IPS DF 4.7 (cell line): ENCODE data around the gene PCSK5.

Experiments used
- DNase-seq: peaks from one replicate; pipeline ENCODE4 v3.0.0-alpha.2; 2013; ENCODE audit warnings: low spot score; ENCODE audit errors: extremely low read depth

Gene PCSK5

DNA sequence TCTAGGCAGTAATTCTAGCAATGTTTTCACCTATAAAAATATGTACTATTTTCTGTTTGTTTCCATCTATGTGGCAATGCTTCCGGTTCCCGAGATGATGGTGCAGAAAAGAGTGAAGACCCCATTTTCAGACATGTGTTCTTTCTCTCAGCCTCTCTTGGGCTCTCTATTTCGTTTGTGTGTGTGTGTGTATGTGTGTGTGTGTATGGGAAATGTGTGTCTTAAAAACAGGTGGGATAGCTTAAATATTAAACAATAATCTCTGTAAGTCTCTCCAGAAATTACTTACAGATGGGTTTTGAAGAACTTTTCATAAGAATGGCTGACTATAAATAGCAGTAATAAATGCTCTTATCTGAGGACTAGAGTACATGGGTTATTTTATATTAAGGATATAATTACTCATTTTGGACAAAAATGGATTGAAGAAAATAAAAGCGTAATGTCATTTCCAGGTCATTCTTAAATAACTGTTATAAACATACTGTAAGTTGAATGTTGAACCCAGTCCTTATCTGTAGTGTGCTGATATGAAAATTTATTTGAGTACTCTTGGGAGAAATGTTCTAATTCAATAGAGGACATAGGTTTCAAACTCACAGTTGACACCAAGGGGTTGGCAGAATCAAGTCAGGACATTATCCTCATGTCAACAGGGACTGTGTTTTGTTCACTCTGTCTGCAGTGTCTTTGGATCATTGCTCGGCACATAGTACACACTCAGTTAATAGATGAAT is 31.1 kb downstream of the PCSK5 start:
- DNase-seq, result no peak

DNA sequence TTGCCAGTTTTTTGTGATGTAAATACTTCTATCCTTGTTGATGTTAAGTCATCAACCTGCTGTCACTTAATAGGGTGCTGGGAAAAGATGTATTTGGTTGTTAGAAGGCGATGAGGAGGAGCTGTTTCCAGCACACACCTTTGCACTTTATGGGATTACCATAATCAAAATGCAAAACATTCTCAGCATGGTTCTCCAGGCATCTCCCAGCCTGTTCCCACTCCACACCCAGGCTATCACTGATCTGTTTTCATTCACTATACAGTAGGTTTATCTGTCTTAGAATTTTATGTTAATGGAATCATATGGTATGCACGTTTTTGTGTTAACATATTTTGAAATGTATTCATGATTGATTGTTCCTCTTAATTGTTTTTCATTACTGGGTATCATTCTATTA is 35.9 kb downstream of the PCSK5 start:
- no peak for DNase-seq

DNA sequence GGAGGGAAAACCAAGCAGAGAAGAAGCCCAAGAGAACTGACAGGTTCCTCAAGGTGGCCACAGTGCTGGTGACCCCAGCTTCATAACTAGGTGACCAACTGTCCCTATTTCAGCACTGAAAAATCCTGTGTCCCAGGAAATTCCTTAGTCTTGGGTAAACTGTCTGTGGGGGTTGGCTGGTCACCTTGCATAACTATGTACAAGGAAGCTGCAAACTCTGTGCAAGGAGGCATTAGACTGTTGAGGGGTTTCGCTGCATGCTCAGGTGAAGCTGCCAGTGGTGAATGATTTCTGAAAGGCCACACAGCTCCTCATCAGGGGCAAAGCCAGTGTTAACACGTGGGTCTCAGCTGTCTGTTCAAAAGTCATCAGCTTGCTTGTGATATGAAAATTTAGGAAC is 36.9 kb downstream of the PCSK5 start:
- DNase-seq, result no peak

DNA sequence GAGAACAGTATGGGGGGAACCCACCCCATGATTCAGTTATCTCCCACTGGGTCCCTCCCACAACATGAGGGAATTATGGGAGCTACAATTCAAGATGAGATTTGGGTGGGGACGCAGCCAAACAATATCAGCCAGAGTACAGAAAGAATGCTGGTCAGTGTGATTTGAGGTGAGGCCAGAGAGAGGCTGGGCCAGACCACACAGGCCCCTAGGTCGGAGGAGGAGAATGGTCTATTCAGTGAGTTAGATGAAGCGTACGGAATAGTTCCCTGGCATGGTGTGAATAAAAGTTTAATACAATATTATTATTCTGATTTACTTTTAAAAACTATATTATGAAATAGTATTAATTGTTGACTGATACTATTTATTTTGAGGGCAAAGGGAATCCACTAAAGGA is 39.7 kb downstream of the PCSK5 start:
- DNase-seq, result no peak

DNA sequence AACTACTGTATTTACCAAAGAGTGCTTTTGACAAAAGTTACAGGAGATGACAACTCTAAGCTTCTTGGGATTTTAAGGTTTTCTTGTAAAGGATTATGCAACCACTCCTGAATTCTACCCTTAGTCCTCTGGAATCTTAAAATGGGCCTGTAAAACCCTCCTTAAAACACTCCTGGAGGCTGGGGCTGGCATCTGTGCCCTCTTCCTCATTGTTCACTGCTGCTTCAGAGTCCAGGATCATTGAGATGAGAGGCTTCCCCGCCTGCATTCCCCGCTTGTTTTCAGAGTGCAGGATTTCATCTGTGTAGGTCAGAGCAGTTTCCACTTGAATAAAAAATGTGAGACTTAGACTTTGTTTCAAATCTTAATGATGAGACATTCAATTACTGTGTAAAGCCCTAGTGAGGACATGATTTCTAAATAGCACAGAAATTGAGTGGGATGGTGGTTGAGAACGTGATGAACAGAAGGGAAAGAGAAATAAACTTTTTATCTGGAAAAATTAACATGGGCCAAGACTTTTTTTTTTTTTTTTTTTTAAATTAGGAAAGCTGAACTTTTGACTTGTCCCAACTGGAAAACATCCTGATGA is 40.4 kb downstream of the PCSK5 start:
- no peak for DNase-seq

DNA sequence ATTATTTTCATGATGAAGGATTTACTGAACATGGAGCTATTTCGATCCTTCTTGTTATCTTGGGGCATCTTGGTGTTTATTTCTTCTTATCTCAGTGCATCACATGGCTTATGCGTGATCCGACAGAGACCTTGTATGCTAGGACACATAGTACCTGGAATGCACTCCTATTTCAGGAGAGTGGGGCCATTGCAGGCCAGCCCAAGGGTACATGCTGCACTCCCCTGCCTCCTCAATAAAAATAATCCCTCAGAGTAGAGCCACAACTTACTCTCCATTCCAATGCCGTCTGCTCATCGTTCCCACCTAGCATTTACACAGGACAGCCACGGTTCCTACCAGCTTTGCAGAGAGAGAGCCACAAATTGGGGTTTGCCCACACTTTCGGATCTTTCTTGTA is 43.5 kb downstream of the PCSK5 start:
- no peak for DNase-seq

DNA sequence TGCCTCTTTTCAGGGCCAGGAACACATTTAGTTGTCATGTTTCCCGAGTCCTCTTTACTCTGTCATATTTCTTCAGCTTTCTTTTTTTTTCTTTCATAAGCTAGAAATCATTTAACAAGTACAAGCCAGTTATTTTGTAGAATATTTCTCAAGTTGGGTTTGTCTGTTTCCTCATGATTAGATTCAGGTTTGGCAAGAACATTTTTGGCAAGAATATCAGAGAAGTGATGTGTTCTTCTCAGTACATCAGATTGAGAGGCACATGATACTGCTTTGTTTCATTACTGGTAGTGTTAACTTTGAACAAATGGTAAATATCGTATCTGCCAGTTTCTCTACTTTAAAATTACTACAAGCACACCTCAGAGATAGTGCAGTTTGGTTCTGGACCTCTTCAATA is 45.1 kb downstream of the PCSK5 start:
- no peak for DNase-seq

DNA sequence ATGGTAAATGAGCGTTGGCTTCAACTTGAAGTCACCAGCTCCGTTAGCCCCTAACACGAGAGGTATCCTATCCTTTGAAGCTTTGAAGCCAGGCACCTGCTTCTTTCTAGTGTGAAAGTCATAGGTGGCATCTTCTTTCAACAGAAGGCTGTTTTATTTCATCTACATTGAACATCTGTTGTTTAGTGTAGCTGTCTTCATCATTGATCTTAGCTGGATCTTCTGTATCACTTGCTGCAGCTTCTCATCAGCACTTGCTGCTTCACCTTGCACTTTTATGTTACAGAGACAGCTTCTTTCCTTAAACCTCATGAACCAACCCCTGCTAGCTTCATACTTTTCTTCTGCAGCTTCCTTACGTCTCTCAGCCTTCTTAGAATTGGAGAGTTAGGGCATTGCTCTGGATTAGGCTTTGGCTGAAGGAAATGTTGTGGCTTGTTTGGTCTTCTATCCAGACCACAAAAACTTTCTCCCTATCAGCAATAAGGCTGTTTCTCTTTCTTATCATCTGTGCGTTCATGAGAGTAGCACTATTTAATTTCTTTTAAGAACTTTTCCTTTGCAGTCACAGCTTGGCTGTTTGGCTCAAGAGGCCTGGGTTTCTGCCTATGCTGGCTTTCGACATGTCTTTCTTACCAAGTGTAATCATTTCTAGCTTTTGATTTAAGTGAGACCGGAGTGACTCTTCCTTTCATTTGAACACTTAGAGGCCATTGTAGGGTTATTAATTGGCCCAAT is 47.2 kb downstream of the PCSK5 start:
- DNase-seq, result no peak

DNA sequence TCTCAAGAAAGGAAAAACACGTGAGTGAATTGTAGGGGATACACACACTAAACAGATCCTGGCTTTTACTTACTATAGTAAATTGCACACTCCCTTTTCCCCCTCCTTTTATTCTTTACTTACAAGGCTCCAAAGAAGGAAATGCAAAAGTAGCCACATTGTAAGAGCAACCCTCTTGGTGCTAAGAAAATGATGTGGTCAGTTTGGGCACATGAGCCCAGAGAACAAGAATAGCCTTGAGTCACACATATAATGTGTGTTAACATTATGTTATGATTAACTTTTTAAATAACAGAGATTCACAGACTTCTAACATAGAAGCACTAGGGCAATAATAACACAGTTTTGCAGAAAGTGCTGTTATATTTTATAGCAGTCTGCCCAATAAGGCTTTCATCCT is 48.5 kb downstream of the PCSK5 start:
- DNase-seq, result no peak

DNA sequence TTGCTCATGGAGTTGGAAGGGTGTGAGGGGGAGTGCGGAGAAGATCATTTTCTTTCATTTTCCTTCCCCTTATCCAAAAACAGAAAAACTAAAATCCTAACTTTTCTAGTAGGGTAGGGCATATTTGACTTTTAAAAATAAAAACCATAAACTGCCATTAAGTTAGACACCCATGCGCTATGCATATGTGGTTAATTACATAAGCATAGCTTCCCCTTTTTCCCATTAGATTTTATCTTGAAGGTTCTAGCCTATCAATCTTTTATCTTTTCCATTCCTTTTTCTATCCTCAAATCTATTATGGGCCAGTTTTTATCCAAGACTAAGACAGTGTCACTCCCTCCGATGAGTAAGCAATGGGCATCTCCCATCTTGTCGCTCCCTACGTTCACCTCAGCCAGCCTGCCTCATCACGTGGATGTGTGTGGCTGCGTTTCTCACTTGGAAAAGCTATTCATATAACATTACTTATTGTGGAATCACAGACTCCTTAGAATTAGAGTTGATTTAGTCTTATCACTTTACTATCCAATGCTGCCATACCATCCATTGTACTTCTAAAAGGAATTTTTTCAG is 49.2 kb downstream of the PCSK5 start:
- DNase-seq, result no peak

DNA sequence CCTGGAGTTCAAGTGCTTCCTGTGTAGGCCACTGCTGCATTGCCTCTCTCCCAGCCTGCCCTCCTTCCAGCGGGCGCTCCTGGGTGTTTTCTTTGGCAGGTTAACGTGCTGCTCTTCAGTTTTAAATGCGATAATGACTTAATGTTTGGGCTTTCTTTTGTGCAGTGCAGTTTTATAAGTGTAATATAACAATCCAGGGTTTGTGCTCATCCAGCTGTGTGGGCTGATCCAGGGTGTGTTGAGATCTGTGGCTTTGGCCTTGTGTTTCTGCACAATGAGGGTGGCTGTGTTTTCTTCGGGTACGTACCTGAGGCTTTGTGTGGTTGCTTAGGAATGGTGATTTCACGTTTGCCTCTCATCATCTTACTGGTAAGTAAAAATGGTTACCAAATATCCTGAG is 50.6 kb downstream of the PCSK5 start:
- DNase-seq, result no peak

DNA sequence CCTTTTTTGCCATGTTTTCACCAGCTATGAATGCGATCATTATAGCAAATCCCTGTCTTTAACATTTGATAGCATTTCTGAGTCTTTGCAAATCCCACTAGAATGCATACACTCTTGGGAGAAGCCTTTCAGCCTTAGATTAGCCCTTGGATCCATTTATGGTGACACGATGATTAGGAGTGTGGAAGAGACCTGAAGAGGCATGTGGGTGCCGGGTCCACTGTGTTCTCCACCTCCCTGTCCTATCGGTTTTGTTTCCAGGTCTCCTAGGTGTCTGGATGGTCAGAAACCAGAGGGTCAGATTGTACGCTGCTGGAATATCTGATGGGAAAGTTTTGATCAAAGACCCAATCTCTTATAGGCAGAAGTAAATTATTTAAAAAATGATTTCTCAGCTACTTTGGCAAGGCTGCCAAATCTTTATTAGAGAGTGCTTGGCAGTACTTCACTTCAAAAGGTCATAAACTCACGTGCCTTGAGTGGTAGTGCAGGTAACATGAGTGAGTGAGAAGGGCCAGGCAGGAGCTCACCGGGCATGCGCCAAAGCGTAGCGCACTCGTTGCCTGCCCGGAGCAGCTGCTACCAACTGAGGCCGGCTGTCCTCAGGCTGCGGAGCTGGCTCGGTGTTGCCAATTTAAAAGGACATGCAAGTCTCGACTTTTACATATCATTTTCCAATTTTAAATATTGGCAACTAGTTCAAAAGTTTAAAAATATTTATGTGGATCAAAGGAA is 51.3 kb downstream of the PCSK5 start:
- no peak for DNase-seq

DNA sequence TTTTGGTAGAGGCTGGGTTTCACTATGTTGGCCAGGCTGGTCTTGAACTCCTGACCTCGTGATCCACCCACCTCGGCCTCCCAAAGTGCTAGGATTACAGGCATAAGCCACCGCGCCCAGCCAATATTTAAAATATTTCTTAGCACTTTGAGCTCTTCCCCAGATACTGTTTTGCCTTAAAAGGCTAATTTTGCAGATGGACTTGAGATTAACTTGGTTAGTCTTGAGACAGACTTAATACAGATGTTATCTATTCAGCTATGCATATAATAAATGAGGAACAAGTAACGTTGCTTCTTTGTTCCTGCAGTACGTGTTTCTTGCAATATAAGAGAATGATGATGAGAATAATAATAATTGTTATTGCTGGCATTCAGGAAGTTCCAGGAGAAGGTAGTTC is 56.3 kb downstream of the PCSK5 start:
- no peak for DNase-seq

DNA sequence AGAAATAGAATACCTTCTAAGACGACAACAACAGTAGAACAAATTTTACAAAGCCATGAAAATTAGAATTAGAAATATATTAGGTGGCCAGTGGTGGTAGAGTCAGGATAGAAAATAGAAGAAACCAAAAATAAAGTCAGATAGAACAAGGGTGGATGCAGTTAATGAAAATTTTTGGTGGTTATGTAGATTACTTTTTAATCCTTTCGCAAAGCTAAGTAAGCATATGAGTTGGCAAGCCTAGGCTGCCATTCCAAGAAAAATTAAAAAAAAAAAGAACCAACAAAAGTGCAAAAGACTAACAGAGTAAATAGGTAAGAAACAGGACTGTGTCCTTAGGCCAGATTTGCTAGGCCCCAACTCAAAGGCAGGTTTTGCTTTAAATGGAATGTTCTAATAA is 56.8 kb downstream of the PCSK5 start:
- no peak for DNase-seq

DNA sequence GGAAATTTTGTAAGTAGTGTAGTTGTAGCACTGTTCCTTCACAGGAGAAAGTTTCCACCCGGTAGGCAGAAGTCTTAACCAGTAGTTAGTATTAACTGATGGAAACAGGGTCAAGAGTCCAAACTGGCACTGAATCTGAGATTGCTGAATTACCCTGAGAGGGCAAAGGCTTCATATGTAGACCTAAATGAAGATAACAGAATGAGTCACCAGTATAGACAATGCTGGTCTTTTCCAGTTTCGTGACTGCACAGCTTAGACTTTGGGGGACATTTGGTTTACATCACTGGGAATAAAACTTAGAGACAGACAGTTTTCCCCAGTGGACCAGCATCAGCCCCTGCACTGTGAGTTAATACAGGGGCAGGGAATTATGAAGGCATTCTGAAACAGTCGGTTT is 60.5 kb downstream of the PCSK5 start:
- no peak for DNase-seq

DNA sequence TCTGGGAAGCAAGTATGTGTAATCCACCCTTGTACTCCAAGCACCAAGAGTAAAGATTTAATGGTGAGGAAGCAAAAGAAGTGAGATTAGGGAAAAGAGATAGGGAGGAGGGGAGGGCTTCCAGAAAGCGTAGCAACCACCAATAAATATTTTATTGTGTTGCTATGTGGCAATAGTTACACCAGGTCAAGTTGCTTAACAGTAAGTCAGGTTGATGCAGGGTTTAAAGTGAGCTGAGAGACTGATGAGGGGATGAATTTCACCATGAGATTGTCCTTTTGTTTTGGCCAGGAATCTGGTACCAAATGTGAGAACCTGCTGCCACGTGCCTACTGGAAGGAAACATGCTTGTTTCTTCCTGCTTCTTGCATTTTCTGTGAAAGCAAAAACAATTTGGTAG is 62.7 kb downstream of the PCSK5 start:
- no peak for DNase-seq

DNA sequence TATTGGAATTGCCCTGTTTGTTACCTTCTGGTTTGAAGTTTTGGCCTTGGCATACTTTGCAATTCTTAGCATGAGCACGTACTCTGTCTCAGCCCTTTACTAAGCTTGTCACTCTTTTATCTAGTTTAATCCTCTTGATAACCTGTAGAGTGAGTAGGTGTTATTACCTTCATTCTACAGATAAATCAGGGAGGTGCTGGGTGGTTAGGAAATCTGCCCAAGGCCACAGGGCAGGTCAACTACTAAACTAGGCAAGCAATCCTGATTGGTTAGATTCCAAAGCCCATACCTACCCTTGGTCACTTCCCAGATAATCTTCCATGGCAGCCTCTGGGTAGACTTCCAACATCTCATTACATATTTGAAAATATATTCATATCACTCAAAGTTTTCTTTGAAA is 65.7 kb downstream of the PCSK5 start:
- no peak for DNase-seq

DNA sequence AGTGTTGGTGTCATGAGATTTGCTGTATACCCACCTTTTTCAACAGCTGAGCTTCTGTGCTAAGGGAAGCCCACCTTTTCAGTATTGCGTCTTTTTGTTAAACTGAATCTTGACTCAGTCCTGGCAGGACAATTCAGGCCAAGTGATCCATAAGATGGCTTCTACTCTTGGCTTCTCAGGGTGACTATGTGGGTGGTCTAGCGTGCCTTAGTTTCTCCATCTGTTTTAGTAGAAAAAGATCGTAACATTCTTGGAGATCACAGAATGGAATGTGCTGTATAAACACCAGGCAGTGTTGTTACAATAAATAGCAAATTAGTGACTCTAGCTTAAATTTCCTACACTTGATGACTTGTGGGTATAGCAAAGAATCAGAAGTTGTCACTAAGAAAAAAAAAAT is 66.6 kb downstream of the PCSK5 start:
- DNase-seq, result no peak

DNA sequence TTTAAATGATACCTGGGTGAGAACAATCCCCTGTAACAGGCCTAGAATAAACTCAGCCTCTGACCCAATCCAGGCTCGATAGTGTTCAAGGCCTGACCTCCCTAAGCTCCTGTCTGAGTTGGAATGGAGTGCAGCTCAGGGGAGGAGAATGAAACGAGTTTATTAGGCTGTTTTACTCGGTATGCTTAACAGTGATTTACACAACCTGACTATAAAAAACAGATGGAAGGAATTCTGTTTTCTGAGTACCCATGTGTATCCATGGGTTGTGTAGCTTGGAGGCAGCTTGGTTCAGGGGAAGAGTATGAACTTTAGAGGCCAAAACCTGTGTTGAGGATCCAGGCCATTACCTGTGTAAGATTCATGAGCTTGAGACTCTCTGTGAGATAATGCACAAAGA is 67.8 kb downstream of the PCSK5 start:
- no peak for DNase-seq

DNA sequence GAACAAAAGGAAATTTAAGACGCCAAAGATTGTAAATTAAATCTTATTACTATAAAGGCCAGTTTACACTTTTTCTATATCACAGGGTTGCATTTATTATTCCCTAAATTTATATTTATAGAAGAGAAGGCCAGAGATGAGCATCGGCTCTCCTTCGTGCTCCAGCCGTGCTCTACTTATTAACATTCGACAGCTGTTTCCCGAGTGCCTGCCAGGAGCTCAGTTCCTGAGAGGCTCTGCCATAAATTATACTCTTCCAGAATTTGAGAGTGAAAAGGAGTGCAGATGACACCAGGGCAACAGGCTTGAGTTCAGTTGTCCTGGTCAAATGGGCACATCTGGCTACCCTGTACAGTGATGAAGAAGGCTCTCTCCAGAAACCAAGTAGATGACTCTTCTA is 70.1 kb downstream of the PCSK5 start:
- no peak for DNase-seq

DNA sequence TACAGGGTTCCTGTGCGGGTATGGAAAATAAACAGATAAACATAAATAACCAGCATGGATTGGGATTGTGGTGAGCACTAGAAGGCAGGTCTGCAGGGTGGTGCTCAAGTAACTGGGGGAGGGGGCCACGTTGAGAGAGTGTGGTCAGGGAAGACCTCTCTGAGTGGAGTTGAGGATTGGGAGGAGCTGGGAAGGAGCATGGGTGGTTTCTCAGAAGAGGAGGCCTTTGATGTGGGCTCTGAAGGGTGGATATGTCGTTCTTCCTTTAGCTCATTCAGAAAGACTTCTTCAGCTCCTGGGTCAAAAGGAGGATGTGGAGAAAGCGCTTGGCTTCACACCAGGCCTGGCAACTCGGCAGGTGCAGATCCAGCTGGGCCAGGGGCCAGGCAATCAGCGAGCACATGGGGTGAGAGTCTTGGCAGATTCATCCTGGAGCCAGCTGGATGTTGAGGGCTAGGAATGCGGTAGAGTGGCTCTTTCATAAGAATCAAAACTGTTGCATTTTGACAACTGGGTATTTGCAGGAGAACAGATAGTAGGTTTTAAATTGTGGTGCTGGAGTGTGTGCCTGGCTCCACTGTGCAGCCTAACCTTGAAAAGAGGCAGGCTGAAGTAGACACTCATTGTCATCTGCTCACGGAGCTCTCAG is 71.7 kb downstream of the PCSK5 start:
- no peak for DNase-seq
